Adrenal gland (tissue), 5 donors: ENCODE results near the gene SNRPF.

Experiments used
- CTCF ChIP-seq, 6 experiments: fragments of 450-650 bp in 4 of 6; fragments of 200-600 bp in 2 of 6; sonication (generic) in 1 of 6; IDR thresholded peaks; 1 replicate in 5 of 6; 2 replicates in 1 of 6; pipeline versions ENCODE4 v1.5.1 to v1.8.0; 2016 to 2021; ENCODE audit warnings: antibody characterized with exemption in 6 of 6, mild to moderate bottlenecking in 2 of 6, moderate library complexity in 1 of 6
- POLR2A ChIP-seq, 2 donors: fragments of 450-650 bp; IDR thresholded peaks; one replicate each; pipeline ENCODE4 v1.6.1; 2017; ENCODE audit warnings: antibody characterized with exemption in 2 of 2, mild to moderate bottlenecking in 2 of 2, moderate library complexity in 1 of 2
- donor health status: DM: no; HTN: no; CAD: no.

GRCh38 chr12:95884998-95885397 is 26.2 kb downstream of the SNRPF start:
- TF ChIP-seq CTCF (IDR thresholded peaks at IDR 0.05): no peak
- no peak for TF ChIP-seq POLR2A (IDR thresholded peaks at IDR 0.05)
